ENCODE measurements around the gene FCHO2.

DNA sequence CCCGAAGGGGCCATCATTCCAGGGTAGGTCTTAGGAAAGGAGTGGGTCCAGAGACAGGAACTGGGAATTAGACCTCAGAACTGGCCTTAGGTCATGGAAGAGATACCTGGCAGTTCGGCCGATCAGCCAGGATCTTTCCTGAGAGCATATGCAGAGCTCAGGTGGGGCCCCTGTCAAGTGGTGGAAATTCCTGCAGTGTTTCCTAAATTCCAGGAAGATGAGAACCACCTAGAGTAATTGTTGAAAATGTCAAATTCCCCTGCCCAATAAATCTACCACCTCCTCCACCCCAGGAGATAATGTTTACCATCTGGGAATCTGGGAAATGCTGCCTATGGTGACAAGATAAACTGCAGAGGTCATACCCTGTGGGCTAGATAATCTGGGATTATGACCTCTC, 179.2 kb downstream of the FCHO2 start:
- TF ChIP-seq POLR2A (IDR thresholded peaks at IDR 0.05) (no peak), EP300 (IDR thresholded peaks at IDR 0.05) (no peak)

Measured in tibial nerve (tissue), 3 donors.